HEK293T (cell line): Measurements from ENCODE around the gene NAPB.

Experiments used
- ARNT ChIP-seq: fragments of 450-650 bp; IDR thresholded peaks from 2 replicates; pipeline ENCODE4 v1.6.1; 2017; ENCODE audit warnings: mild to moderate bottlenecking
- BHLHE40 ChIP-seq: fragments of 450-650 bp; IDR thresholded peaks from 2 replicates; pipeline ENCODE4 v1.6.1; 2016; ENCODE audit warnings: mild to moderate bottlenecking, moderate library complexity, borderline replicate concordance
- CTBP1 ChIP-seq: fragments of 450-650 bp; IDR thresholded peaks from 2 replicates; pipeline ENCODE4 v1.6.1; 2016; ENCODE audit warnings: borderline replicate concordance
- FOXA1 ChIP-seq: fragments of 450-650 bp; IDR thresholded peaks from 2 replicates; pipeline ENCODE4 v1.6.1; 2016; ENCODE audit warnings: mild to moderate bottlenecking
- FOXK2 ChIP-seq: fragments of 450-650 bp; IDR thresholded peaks from 2 replicates; pipeline ENCODE4 v1.6.1; 2016; ENCODE audit warnings: mild to moderate bottlenecking
- FOXM1 ChIP-seq: fragments of 450-650 bp; IDR thresholded peaks from 2 replicates; pipeline ENCODE4 v1.6.1; 2017; ENCODE audit warnings: mild to moderate bottlenecking, borderline replicate concordance
- L3MBTL2 ChIP-seq: fragments of 450-650 bp; conservative IDR thresholded peaks from 2 replicates; pipeline ENCODE4 v1.6.1; 2016; ENCODE audit warnings: mild to moderate bottlenecking
- NFRKB ChIP-seq: fragments of 450-650 bp; IDR thresholded peaks from 2 replicates; pipeline ENCODE4 v1.6.1; 2016; ENCODE audit warnings: mild to moderate bottlenecking, moderate library complexity
- SP1 ChIP-seq: fragments of 450-650 bp; IDR thresholded peaks from 2 replicates; pipeline ENCODE4 v1.6.1; 2017
- SUZ12 ChIP-seq: fragments of 450-650 bp; IDR thresholded peaks from 2 replicates; pipeline ENCODE4 v1.6.1; 2016; ENCODE audit warnings: mild to moderate bottlenecking
- ZNF384 ChIP-seq: fragments of 450-650 bp; IDR thresholded peaks from 2 replicates; pipeline ENCODE4 v1.6.1; 2016
- TF ChIP-seq, protein P1 (sequence below): fragments of 450-650 bp; IDR thresholded peaks from 2 replicates; pipeline ENCODE4 v1.6.1; 2016

- no peak for TF ChIP-seq FOXM1
- no peak for TF ChIP-seq L3MBTL2
- TF ChIP-seq ARNT, result no peak
- no peak for TF ChIP-seq ZNF384
- TF ChIP-seq, protein P1, sequence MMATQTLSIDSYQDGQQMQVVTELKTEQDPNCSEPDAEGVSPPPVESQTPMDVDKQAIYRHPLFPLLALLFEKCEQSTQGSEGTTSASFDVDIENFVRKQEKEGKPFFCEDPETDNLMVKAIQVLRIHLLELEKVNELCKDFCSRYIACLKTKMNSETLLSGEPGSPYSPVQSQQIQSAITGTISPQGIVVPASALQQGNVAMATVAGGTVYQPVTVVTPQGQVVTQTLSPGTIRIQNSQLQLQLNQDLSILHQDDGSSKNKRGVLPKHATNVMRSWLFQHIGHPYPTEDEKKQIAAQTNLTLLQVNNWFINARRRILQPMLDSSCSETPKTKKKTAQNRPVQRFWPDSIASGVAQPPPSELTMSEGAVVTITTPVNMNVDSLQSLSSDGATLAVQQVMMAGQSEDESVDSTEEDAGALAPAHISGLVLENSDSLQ, result no peak
- no peak for TF ChIP-seq BHLHE40
- no peak for TF ChIP-seq SP1
- no peak for TF ChIP-seq SUZ12
- TF ChIP-seq FOXA1, result no peak
- TF ChIP-seq FOXK2, result no peak
- TF ChIP-seq NFRKB, result no peak
- TF ChIP-seq CTBP1, result no peak
These were observed 65.1 kb downstream of the NAPB start for GRCh38 chr20:23356203-23356602.
